ENCODE results near the gene SYT1. TPM values are rescaled to one million over a fixed set of nuclear protein-coding genes. Genes with fewer than 3 reads are reported as not detected.

SYT1 gene
- total RNA-seq, 4 donors from 2014 or later, result 1.4 to 4.1 (median 1.8) TPM

- Histone ChIP-seq H3K4me1 (peaks cover 0 to 8% (median 0%) of the 10 kb centered on the region in 4 donors), H3K27ac (no peak overlapping the region), H3K4me3 (no peak overlapping the region), H3K27me3 (no peaks in the 10 kb centered on the region), H3K36me3 (no peaks in the 10 kb centered on the region), H3K9me3 (no peaks in the 10 kb centered on the region)
- no peak for DNase-seq
- TF ChIP-seq POLR2A (IDR thresholded peaks at IDR 0.05), result no peak
- no peak for TF ChIP-seq CTCF (IDR thresholded peaks at IDR 0.05)
Measured at GRCh38 chr12:79455286-79455685, 590.7 kb downstream of the SYT1 start.

- H3K4me3 ChIP-seq, result no peak overlapping the region
- no peaks in the 10 kb centered on the region for H3K27me3 ChIP-seq
- no peak for TF ChIP-seq CTCF (IDR thresholded peaks at IDR 0.05)
- no peak for TF ChIP-seq POLR2A (IDR thresholded peaks at IDR 0.05)
- no peak overlapping the region for H3K27ac ChIP-seq
- no peaks in the 10 kb centered on the region for H3K36me3 ChIP-seq
- H3K9me3 ChIP-seq, result no peaks in the 10 kb centered on the region
- DNase-seq, result no peak
- no peaks in the 10 kb centered on the region for H3K4me1 ChIP-seq
Measured at GRCh38 chr12:79482323-79482722, 617.7 kb downstream of the SYT1 start.

- TF ChIP-seq CTCF (IDR thresholded peaks at IDR 0.05), result no peak
- no peak for TF ChIP-seq POLR2A (IDR thresholded peaks at IDR 0.05)
- Histone ChIP-seq H3K27me3 (no peaks in the 10 kb centered on the region), H3K36me3 (no peaks in the 10 kb centered on the region), H3K9me3 (no peaks in the 10 kb centered on the region), H3K27ac (no peak overlapping the region), H3K4me3 (no peak overlapping the region), H3K4me1 (no peaks in the 10 kb centered on the region)
- no peak for DNase-seq
Measured at GRCh38 chr12:79482921-79483320, 618.3 kb downstream of the SYT1 start.

- Histone ChIP-seq H3K27ac (no peak overlapping the region), H3K4me3 (no peak overlapping the region), H3K9me3 (no peaks in the 10 kb centered on the region), H3K4me1 (no peaks in the 10 kb centered on the region), H3K27me3 (no peaks in the 10 kb centered on the region), H3K36me3 (no peaks in the 10 kb centered on the region)
- no peak for DNase-seq
- TF ChIP-seq POLR2A (IDR thresholded peaks at IDR 0.05), result no peak
- TF ChIP-seq CTCF (IDR thresholded peaks at IDR 0.05), result no peak
Measured at GRCh38 chr12:79486154-79486553, 621.6 kb downstream of the SYT1 start.

- H3K27me3 ChIP-seq, result no peaks in the 10 kb centered on the region
- H3K4me1 ChIP-seq, result no peaks in the 10 kb centered on the region
- no peak overlapping the region for H3K4me3 ChIP-seq
- DNase-seq, result no peak
- H3K9me3 ChIP-seq, result peaks cover 0 to 4% (median 0%) of the 10 kb centered on the region in 4 donors
- TF ChIP-seq POLR2A (IDR thresholded peaks at IDR 0.05), result no peak
- TF ChIP-seq CTCF (IDR thresholded peaks at IDR 0.05), result no peak
- H3K27ac ChIP-seq, result no peak overlapping the region
- H3K36me3 ChIP-seq, result no peaks in the 10 kb centered on the region
Measured at GRCh38 chr12:79487386-79488110, 623.0 kb downstream of the SYT1 start.

Small RNAs within 50 kb of the gene (small RNA-seq; reads per million reads assigned to genes)
- 0 reads per million in 2 donors for gene MIR1252

Measured in Peyer's patch (tissue), 4 donors.